GM18511 (cell line): Measurements from ENCODE around the gene HOXB5.

Experiments
- ATAC-seq: cut with Tn5 transposase; IDR thresholded peaks from one replicate; pipeline ENCODE4 v1.9.1; 2021; ENCODE audit warnings: mild to moderate bottlenecking, moderate library complexity; ENCODE audit not compliant: unreplicated experiment

Gene HOXB5

DNA sequence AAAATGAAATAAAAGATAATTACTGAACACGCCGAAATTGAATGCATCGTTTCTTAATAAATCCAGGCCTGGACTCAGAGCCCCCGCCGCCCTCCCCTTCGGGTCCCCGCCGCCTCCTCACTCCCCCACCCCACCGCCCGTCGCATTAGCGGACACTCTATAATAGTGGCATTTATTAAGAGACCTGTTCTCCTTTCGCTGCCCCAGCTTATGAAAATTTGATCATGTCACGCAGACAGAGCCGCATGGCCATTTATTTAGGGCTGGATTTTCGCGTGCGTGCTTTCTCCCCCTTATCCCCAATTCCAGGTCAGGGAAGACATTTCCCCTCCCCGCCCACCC, 42.4 kb downstream of the HOXB5 start:
- no peak for ATAC-seq

DNA sequence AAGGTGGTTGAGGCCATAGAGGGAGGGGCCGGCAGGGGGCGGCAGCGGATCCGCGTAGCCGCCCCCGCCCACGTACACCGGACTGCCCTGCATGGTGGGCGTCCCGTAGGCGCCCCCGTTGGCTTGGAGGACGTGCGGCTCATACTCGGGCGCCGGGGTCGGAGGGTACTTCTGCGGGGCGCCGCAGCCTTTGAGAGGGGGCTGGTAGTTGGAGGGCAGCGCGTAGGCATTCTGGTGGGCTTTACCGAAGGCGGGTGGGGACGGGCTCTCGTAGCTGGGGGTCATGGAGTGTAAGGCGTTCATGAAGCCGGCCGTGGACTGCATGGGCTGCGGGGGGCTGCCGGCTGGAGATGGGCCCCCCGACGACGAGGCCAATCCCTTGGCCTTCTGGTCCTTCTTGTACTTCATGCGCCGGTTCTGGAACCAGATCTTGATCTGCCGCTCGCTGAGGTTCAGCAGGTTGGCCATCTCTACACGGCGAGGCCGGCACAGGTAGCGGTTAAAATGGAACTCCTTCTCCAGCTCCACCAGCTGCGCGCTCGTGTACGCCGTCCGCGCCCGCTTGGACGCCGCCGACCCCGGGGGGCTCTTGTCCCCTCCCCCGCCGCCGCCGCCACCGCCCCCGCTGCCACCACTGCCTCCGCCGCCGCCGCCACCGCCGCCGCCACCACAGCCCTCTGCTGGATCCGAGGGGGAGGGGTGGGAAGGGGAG, 42.9 kb downstream of the HOXB5 start:
- ATAC-seq: no peak

DNA sequence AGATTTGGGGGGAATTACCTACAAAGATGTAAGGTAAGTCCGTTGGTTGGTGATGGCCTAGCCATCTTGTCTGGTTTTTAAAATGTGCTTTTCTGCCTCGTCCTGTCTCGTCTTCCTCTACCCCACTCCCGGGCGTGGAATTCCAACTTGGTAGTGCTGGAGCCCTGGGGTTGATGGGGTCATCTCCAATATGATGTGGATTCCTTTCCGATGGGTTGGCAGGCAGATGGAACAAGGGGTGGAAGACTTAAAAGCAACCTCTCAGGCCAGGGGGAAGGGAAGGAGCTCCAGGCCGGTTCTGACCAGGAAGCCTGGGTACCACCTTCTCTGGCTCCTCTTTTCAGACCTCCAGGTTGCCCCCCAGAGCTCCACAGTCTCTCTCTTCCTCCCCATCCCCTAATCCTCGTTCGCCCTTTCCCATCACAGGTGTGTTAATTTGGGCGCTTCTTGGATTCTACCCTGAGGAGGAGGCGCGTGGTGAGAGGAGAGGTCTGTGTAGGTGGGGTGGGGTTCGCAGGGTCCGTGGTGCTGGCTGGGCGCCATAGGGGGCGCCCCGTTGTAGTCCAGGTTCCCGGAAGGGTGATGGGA, 43.6 kb downstream of the HOXB5 start:
- no peak for ATAC-seq

DNA sequence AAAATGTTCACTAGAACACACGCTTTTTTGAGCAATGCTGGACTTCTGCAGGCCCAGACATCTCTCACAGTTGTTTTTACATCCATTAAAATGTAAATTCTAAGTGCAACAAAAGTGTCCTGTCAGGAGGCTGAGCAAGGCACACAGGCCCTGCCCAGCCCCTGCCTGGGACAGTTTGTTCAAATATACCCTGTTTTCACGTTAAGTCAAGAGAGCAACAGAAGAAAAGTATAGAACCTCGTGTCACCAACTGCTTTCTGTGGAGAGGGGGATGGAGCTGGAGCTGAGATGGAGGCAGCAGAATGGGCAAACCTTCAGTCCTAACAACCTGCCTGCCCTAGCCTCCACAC, 44.3 kb downstream of the HOXB5 start:
- no peak for ATAC-seq

DNA sequence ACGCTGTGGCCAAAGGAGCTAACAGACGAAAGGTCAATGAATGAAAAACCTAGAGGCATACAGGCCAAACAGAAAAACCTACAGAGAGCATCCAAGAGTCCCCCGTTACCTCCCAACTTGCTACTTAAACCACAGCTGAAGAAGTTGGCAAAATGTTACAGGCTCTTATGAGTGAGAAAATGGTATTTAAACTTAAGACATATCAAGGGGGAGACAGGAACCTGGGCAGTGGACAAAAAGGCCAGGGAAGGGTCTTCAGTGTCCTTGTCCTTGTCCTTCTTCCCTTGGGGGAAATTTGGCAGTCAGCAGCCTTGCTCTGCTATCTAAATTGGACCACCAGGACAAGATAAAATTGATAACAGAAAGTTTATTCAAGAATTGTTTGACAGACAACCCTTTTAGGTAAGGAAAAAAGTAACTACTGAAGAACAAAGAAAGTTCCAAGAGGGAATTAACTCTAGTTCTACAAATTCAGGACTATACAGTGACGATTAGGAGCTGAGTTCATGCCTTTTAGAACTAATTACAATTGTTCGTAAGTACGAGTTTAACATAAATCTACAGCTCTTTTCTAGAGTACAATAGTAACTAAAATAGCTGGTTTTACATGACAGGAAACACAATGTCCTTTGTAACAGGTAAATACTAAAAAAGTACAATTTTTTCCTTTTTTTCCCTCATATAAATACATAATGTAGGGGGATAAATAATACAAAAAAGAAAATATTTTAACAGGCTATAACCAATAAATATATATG, 44.9 kb downstream of the HOXB5 start:
- ATAC-seq: no peak

DNA sequence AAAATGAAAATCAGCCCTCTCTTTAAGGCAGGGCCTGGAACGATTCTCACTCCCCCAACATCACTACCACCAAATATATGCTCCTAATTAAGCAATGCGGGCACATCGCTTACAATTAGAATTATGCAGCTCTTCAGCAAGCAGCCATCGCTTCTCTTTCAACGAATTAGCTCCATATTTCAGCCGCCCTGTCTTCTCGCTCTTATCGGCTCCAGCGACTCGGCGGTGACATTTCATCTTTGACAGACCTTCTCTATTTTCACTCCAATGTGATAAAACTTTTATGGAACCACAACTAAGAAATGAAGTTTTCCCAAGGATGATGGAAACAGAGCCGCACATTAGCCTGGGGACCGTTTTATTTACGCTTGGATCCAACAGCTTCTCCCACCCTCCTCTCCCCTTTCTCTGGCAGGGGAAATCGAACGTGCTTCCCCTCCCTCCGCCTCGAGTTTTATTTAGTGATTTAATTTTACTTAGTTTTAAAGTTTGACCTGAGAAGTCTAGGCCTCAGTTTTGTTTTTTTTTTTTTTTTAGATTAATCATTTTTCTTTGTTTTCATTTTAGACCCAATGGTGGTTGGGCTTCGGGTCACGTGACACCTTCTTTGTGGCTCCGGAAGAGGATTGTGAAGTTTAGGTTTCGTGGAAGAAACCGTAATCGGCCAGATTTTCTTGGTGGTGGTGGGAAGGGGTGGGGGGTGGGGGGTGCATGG, 45.6 kb downstream of the HOXB5 start:
- no peak for ATAC-seq

DNA sequence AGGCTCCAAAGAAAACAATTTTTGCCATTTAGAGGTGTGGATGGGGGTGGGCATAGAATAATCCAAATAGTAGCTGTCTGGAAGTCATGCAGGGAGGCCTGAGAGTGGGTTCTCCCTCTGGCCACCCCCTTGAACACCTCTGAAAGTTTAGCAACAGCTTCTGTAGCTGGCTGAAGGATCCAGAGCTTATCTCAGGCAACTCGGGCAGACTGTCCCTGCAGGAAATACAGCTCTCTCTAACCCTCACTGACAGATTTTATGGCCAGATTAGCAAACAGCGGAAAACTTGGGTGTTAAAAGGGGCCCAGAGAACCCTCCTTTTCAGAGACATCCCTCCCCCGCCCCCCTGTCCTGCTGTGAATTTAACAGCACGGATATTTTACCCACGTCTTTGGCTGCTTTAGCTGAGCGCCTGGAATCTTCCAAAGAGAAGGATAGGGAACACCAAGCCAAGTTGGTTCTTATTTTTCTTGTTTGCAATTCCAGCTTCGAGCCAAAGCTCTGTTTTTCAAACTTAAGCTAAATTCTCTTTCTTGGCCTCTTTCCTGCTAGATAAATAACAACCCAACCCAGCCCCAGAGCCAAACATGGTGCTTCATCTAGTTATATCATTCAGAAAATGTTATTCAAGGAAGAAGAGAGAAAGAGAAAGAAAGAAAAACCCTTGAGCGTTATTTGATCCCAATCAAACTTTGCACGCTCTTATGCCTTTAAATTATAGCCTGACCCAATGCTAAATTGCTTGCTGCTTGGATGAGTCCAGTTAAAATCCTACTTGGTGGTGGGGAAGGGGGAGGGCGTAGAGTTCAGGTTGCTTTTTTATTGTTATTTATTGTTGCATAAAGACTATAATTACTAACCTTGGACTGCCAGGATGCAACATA, 46.4 kb downstream of the HOXB5 start:
- no peak for ATAC-seq

DNA sequence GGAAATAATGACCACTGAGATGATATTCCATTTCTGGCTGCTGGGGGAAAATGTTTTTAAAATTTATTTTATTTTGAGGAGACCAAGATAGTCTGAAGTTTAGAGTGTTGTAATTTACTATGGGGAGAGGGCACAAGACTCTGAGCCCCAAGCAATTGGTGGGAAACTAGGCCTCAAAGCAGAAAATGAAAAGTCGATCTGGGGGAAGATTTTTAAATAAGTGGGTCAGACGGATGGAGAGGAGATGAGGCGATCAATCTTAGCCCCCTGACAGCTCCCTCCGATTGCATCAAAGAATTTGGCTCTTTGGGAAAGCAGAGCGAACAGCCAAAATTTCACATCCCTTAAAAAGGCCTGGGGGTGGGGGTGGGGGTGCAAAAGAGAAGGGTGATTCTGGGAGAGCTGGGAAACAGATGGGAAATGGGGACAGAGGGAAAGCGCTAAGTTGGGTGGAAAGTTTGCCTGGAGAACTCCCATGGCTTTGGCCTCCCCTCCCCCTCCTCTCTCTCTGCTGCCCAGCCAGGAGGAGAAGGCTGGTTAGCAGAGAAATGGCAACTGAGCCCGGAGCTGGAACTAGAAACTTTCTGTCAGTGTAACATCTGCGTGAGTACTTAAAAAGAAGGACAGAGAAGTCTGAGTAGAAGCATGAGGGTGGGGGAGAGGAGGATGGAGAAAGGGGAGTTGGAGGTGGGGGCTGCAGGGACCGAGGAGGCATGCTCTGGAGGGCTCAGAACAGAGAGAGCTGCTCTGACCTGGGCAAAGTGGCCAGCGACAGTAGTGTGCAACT, 47.2 kb downstream of the HOXB5 start:
- ATAC-seq: no peak

DNA sequence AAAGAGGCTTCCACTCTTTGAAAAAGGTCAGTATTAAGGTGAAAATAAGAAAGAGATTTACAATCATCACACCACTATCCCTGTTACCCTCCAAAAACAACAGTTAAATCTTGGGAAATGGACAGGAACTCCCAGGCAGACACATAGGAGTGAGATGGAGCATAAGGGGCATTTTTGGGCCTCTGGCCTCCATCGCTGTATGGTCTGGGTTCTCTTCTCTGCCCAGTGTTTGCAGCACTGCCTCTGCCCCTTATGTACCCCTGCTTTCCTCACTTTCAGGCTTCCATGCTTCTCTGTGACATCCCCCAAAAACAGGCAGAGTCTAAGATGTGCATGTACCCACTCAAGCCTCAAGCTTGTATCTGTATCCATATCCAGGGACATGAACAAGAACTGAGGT, 48.0 kb downstream of the HOXB5 start:
- ATAC-seq: no peak

DNA sequence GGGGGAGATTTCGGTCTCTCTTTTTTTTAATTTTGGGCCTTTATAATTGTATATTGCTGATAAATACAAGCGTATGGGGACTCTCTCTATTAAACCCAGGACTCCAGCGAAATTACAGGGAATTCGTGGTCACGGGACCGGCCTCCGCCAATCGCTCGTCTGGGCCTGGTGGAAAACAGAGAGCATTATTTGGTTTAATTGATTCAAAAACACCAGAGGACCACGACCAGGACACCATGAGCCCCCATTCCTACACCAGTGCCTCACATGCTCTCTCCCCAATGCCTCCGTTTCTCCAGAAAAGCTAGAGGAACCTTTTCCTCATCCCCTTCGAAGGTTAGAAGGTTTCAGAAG, 48.6 kb downstream of the HOXB5 start, which contains the start of gene HOXB2:
Gene HOXB2 (minus strand): TSS at position 88 of the 354 bp plus-strand sequence. CDS start 198 bp downstream, outside the sequence.
- ATAC-seq: no peak

DNA sequence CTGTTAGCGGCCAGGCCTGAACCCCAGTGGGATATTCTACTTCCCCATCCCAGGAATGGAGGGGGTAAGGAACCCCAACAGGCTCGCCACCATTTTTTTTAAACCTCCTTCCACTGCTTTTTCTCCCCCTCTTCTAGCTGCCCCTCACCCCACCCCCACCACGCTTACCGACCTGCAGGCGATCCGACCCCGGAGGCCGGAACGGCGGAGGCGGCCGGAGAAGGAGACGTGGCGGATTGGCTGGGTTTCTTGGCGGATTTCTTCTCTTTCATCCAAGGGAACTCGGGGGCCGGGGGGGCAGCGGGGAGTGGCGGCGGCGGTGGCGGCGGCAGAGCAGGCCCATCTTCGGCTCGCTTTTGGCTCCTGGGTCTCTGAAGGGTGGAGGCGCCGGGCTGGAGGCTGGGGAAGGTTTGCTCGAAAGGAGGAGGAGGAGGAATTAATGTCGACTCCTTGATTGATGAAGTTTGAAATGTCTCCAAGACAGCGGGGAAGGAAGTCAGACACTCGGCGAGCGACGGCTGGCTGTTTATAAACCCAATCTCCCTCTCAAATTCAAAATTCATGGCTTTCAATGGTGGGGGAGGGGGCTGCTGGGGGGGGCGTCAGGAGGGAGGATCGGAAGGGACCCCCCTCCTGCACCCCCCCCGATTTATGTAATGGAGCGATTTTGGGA, 49.1 kb downstream of the HOXB5 start:
- ATAC-seq: no peak

DNA sequence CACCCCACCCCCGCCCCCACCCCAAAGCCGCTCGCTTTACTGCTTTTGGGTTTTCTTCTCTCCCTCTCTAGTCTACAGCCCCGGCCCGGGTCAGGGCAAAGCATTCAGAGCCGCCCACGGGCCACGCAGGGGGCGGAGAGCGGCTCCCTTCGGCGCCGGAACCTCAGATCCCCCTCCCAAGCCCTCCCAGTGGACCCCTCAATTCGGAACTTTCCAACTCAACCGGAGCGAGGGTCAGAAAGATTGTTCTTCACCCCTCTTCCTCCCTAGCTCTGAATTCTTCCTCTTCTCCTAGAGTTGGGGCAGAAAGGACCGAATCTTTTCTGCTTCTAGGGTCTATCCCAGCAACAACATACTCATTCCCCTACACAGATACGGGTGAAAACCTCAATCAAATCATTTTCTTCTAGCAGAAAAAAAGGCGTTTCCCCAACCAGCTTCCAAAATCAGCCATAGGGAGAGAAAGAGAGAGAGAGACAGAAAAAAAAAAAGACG, 49.7 kb downstream of the HOXB5 start:
- ATAC-seq: no peak

DNA sequence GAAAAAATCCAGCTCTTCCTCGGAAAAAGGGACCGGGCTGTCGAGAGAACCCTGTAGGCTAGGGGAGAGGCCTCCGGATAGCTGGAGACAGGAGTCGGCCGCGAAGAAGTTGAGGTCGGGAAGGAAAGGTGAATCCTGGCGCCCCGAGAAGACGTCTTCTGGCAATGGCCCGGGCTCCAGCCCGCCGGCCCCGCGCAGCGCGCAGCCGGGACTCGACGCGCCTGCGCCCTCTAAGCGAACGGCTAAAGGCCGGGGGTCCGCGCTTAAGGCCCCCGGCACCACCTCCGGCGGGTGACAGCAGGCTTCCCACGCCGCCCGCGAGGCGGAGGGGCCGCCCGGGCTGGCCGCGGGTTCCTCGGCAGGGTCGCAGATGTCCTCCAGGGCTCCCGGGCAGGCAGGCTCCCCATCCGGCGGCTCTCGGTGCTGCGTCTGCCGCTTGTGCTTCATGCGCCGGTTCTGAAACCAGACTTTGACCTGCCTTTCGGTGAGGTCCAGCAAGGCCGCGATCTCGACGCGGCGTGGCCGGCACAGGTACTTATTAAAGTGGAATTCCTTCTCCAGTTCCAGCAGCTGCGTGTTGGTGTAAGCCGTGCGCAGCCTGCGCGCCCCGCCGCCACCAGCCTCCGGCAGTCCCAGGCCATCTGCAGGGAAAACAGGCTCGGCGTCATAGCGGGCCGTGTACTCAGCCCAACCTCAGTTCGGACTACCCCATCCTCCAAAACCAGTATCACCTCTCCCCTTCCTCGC, 50.3 kb downstream of the HOXB5 start:
- ATAC-seq: peak; percentile 52

DNA sequence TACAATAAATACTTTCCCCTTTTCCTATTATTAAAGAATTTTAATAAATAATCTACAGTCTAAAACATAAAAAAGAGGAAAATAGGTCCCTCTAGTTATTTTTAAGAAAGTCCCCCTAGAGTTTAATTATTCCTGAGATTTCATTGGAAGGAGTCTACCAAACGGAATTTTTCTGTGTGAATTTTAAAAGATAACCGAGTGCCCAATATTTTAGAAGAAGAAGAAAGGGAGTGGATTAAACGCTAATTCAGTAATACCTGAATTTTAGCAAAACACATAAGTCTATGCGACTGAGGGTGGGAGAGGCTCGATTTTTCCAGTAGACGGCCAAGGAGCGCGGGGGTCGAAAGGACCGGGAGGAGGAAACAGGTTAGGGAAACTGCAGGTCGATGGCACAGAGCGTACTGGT, 50.9 kb downstream of the HOXB5 start:
- ATAC-seq: peak; percentile 13

DNA sequence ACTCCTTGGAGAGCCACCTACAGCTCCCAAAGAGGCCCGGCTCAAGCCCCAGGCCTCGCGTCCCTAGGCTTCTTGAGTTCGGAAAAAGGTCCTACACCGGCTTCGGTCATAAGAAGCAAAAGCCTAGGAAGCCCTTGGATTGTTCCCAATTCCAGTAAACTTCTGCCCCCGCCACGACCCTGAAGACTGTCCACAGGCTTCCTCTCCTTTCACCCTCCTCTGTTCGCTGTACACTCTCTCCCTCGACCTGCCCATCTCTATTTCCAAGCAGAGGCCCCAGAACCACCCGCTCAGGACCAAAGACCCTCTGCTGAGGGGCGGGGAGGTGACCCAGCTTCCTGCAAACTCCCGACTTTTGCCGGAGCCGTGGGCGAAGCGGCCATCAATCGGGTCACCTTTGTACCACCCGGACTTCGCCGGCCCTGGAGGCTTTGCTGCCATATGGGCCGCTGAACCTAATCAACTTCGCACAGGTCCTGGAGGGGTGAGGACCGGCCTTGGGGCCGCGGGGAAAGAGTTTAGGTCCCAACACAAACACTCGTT, 51.4 kb downstream of the HOXB5 start:
- ATAC-seq: no peak

DNA sequence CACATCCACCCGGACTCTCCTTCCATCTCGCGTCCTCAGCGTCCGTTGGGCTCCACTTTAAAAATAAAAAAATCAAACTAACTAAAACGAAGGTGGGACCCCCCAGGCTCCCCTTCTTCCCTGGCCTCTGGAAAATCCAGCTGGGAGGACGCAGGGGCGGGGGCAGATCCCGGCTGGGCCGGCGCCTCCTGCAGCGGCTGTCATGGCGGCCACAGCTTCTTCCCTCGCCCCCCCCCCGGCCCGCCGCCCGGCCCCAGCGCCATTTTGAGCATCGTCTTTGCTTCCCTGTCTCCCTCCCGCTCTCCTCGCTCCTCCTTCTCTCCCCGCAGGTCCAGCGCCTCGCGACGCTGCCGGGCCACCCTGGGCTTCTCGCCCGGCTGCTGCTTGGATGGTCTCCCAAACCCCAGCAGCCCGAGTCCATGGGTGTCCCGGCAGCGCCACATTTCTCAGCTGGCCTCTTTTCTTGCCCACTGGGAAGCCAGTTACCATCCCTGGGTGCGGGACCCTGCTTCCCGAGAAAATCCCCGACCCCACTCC, 51.9 kb downstream of the HOXB5 start:
- no peak for ATAC-seq
